ENCODE results near the gene ITGB1BP1.

DNA sequence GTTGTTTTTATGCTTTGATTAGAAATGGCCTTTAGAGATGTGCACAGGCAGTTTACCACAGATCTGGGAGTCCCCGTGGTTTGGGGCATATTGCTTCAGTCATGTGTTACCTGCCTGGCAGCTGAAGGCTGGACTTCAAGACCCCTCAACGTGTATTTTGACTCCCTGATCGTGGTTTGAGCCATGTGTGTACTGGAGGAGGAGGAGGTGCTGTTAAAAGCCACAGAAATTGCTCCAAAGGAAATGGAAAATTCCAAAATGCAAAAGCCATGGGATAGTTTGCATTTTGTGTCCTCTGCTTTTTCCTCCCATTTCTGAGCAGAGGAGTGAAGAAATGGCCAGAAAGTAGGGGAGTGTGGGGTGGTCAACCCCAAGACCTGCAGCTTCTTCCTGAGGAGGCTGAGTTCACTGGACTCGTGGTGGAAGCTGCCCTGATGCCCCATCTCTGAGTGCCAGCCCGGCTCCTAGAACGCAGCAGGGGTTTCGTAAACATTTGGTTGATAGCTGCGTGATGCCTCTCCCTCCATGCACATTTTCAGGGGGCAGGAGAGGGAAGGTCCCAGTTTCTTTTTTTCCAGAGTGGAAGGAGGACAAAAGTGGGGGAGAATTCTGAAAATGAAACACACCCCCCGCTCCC, 45.7 kb downstream of the ITGB1BP1 start:
- TF ChIP-seq, protein P1, sequence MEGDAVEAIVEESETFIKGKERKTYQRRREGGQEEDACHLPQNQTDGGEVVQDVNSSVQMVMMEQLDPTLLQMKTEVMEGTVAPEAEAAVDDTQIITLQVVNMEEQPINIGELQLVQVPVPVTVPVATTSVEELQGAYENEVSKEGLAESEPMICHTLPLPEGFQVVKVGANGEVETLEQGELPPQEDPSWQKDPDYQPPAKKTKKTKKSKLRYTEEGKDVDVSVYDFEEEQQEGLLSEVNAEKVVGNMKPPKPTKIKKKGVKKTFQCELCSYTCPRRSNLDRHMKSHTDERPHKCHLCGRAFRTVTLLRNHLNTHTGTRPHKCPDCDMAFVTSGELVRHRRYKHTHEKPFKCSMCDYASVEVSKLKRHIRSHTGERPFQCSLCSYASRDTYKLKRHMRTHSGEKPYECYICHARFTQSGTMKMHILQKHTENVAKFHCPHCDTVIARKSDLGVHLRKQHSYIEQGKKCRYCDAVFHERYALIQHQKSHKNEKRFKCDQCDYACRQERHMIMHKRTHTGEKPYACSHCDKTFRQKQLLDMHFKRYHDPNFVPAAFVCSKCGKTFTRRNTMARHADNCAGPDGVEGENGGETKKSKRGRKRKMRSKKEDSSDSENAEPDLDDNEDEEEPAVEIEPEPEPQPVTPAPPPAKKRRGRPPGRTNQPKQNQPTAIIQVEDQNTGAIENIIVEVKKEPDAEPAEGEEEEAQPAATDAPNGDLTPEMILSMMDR (IDR thresholded peaks at IDR 0.05) = no peak
- TF ChIP-seq ZNF263 (CRISPR knock-in tag; IDR thresholded peaks at IDR 0.05; ENCODE audit: low read depth) (no peak), ZNF138 (CRISPR knock-in tag; conservative IDR thresholded peaks at IDR 0.05) (no peak), CREM (CRISPR knock-in tag; IDR thresholded peaks at IDR 0.05) (no peak), NFE2L1 (CRISPR knock-in tag; IDR thresholded peaks at IDR 0.05) (no peak)
